ENCODE measurements around the gene CACNA1B. TPM values are rescaled to one million over a fixed set of nuclear protein-coding genes. Genes with fewer than 3 reads are reported as not detected.

The CACNA1B gene
- total RNA-seq, 4 donors from 2014 or later: 0.04 to 0.13 (median 0.12) TPM; not detected in 1

DNA sequence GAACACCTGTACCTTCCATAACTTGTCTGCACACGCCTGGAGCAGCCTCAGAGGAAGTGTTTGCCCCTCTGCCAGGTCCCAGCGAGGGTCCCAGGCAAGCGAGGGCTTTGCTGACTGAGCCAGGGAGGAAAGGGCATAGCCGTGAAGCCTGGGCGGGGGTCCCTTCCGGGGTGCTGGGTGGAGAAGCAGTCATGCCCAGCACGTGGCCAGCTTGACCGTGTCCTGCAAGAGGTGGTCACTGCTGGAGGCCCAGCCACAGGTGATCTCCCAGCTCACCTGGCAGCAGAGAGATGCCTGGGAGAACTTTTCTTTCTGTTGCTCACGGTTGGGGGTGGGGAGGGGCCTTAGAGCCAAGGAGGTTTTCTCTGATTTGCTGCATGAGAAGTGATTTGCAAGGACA, 195.3 kb downstream of the CACNA1B start:
- no peaks in the 10 kb centered on the region for H3K36me3 ChIP-seq
- H3K27ac ChIP-seq: no peak overlapping the region
- H3K27me3 ChIP-seq: peaks cover 53% of the 10 kb centered on the region
- TF ChIP-seq, protein P1, sequence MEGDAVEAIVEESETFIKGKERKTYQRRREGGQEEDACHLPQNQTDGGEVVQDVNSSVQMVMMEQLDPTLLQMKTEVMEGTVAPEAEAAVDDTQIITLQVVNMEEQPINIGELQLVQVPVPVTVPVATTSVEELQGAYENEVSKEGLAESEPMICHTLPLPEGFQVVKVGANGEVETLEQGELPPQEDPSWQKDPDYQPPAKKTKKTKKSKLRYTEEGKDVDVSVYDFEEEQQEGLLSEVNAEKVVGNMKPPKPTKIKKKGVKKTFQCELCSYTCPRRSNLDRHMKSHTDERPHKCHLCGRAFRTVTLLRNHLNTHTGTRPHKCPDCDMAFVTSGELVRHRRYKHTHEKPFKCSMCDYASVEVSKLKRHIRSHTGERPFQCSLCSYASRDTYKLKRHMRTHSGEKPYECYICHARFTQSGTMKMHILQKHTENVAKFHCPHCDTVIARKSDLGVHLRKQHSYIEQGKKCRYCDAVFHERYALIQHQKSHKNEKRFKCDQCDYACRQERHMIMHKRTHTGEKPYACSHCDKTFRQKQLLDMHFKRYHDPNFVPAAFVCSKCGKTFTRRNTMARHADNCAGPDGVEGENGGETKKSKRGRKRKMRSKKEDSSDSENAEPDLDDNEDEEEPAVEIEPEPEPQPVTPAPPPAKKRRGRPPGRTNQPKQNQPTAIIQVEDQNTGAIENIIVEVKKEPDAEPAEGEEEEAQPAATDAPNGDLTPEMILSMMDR (IDR thresholded peaks at IDR 0.05): no peak
- TF ChIP-seq EP300 (IDR thresholded peaks at IDR 0.05): no peak
- no peak for TF ChIP-seq POLR2A (IDR thresholded peaks at IDR 0.05)
- no peak for TF ChIP-seq POLR2AphosphoS5 (IDR thresholded peaks at IDR 0.05)
- H3K9me3 ChIP-seq: no peaks in the 10 kb centered on the region
- ATAC-seq: no peak
- H3K4me1 ChIP-seq: no peaks in the 10 kb centered on the region
- 39% methylated on average over 3 of the region's 9 CpGs; no CpG with 5 or more reads in 1 of the 2 donors for WGBS, 2 donors (ENCODE audit: low coverage in 1 of 2)
- no peak overlapping the region for H3K4me3 ChIP-seq

DNA sequence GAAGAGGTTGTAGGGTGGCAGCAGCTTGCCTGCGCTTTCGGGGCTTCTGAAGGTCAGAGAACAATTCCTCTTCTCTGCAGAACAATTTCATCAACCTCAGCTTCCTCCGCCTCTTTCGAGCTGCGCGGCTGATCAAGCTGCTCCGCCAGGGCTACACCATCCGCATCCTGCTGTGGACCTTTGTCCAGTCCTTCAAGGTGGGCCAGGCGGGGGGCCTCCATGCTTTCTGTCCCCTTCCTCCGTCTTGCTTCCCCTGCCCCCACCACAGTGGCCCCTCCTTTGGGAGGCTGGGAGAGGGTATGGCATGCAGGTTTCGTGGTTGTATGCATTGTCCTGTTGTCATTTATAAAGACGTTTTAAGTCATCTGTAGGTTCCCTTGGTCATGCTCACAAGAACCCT, 195.8 kb downstream of the CACNA1B start:
- no peak for ATAC-seq
- H3K27ac ChIP-seq: no peak overlapping the region
- H3K4me1 ChIP-seq: no peaks in the 10 kb centered on the region
- H3K36me3 ChIP-seq: no peaks in the 10 kb centered on the region
- WGBS, 2 donors (ENCODE audit: low coverage in 1 of 2): 88 to 90% methylated on average over 3 to 9 of the region's 12 CpGs
- no peak overlapping the region for H3K4me3 ChIP-seq
- peaks cover 54% of the 10 kb centered on the region for H3K27me3 ChIP-seq
- H3K9me3 ChIP-seq: no peaks in the 10 kb centered on the region
- no peak for TF ChIP-seq POLR2A (IDR thresholded peaks at IDR 0.05)
- no peak for TF ChIP-seq POLR2AphosphoS5 (IDR thresholded peaks at IDR 0.05)
- TF ChIP-seq EP300 (IDR thresholded peaks at IDR 0.05): no peak
- TF ChIP-seq, protein P1 (IDR thresholded peaks at IDR 0.05): no peak

DNA sequence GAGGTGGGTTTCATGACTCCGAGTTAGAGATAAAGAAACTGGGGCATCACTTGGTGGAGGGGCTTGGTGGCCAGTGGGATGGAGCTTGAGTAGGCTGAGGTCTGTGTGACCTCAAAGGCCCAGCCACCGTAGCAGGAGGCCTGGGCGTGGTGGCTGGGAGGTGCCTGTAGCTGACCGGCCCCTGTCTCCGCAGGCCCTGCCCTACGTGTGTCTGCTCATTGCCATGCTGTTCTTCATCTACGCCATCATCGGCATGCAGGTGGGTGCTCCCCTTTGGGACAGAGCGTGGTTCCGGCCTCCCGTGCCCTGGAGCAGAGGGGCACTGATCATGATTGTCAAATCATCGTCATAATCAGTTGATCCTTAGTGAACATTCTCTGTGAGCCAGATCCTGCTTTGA, 196.2 kb downstream of the CACNA1B start:
- 87% methylated on average over 9 of the region's 12 CpGs; no CpG with 5 or more reads in 1 of the 2 donors for WGBS, 2 donors (ENCODE audit: low coverage in 1 of 2)
- no peak for TF ChIP-seq POLR2A (IDR thresholded peaks at IDR 0.05)
- TF ChIP-seq, protein P1 (IDR thresholded peaks at IDR 0.05): no peak
- TF ChIP-seq POLR2AphosphoS5 (IDR thresholded peaks at IDR 0.05): no peak
- TF ChIP-seq EP300 (IDR thresholded peaks at IDR 0.05): no peak
- Histone ChIP-seq H3K4me3 (no peak overlapping the region), H3K36me3 (no peaks in the 10 kb centered on the region), H3K27ac (no peak overlapping the region), H3K4me1 (no peaks in the 10 kb centered on the region), H3K9me3 (no peaks in the 10 kb centered on the region), H3K27me3 (peaks cover 54% of the 10 kb centered on the region)
- ATAC-seq: no peak

DNA sequence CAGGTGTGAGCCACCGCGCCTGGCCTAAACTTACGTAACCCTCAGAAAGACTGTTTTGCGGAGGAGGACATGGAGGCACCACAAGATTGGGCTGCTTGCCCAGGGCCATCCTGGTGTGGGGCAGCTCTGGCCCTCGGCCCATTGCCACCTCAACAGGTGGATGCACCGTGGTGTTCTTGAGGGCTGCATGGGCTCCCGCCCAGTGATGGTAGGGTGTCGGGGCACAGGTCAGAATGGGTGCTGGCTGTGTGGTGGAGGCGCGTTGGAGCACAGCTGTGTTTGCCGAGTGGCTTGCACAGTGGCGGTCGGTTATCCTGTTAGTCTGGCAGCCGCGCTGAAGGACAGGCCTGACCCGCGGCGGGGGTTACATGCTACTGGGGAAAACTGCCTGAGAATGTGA, 196.9 kb downstream of the CACNA1B start:
- no peak overlapping the region for H3K27ac ChIP-seq
- 73 to 89% methylated on average over 3 to 4 of the region's 18 CpGs for WGBS, 2 donors (ENCODE audit: low coverage in 1 of 2)
- no peak for ATAC-seq
- peaks cover 55% of the 10 kb centered on the region for H3K27me3 ChIP-seq
- H3K4me3 ChIP-seq: no peak overlapping the region
- no peaks in the 10 kb centered on the region for H3K9me3 ChIP-seq
- no peaks in the 10 kb centered on the region for H3K4me1 ChIP-seq
- TF ChIP-seq POLR2AphosphoS5 (IDR thresholded peaks at IDR 0.05): no peak
- TF ChIP-seq EP300 (IDR thresholded peaks at IDR 0.05): no peak
- TF ChIP-seq POLR2A (IDR thresholded peaks at IDR 0.05): no peak
- TF ChIP-seq, protein P1 (IDR thresholded peaks at IDR 0.05): no peak
- no peaks in the 10 kb centered on the region for H3K36me3 ChIP-seq

DNA sequence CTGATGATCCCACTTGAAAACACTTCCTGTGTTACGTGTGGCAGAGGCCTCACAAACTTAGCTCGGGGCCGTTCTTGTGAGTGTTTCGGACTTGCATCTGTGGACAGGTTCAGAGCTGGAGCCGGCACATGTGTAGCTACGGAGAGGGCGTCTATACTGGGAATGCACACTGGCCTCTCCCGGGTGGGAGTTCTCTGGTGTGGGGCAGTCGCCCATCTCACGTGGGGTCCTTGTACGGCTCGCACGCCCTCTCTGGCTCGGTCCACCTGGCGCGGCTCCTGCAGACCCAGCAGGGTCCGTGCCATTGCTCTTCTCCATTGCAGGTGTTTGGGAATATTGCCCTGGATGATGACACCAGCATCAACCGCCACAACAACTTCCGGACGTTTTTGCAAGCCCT, 197.9 kb downstream of the CACNA1B start:
- H3K4me1 ChIP-seq: no peaks in the 10 kb centered on the region
- H3K4me3 ChIP-seq: no peak overlapping the region
- H3K27me3 ChIP-seq: peaks cover 48% of the 10 kb centered on the region
- no peak for ATAC-seq
- no peaks in the 10 kb centered on the region for H3K9me3 ChIP-seq
- H3K36me3 ChIP-seq: no peaks in the 10 kb centered on the region
- no peak overlapping the region for H3K27ac ChIP-seq
- TF ChIP-seq POLR2AphosphoS5 (IDR thresholded peaks at IDR 0.05) (no peak), POLR2A (IDR thresholded peaks at IDR 0.05) (no peak), EP300 (IDR thresholded peaks at IDR 0.05) (no peak)
- TF ChIP-seq, protein P1 (IDR thresholded peaks at IDR 0.05): no peak
- WGBS, 2 donors (ENCODE audit: low coverage in 1 of 2): 64 to 70% methylated on average over 5 of the region's 20 CpGs

Measured in gastroesophageal sphincter (tissue), 4 donors.